HG02840 (cell line): ENCODE data around the gene OR51B4.
"Not testable (repeated sequence)": the region's sequence is repeated elsewhere in the genome, so short reads cannot be mapped to it uniquely, and the experiment has no call there.

Experiments
- ATAC-seq: cut with Tn5 transposase; IDR thresholded peaks from one replicate; pipeline ENCODE4 v1.9.1; 2021; ENCODE audit warnings: mild to moderate bottlenecking, moderate library complexity, moderate number of reproducible peaks; ENCODE audit not compliant: unreplicated experiment, low FRiP score

OR51B4 gene

DNA sequence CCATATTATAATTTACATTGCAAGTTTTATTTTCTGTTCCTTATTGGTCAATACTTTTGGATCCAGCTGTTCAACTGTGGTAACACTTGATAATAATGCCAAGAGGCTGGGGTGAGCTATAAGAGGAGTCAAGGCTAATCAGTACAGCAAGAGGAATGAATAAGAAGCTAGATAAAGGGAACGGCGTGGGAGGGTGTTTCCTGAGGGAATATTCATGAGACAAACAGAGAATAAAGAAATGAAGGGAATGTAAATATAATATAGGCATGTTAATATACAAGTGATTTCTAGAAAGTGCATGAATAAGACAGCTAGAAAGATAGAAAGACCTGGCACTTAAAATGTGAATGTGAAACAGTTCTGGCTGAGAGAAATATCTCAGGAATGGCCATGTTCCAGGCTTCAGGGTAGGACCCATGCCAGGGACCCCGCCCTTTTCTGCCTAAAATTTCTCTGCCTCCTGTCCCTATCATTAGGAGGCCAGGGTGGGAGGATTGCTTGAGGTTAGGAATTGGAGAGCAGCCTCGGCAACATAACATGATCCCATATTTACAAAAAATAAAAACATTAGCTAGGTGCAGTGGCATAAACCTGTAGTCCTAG lies 3.9 kb downstream of the OR51B4 start:
- no peak for ATAC-seq

DNA sequence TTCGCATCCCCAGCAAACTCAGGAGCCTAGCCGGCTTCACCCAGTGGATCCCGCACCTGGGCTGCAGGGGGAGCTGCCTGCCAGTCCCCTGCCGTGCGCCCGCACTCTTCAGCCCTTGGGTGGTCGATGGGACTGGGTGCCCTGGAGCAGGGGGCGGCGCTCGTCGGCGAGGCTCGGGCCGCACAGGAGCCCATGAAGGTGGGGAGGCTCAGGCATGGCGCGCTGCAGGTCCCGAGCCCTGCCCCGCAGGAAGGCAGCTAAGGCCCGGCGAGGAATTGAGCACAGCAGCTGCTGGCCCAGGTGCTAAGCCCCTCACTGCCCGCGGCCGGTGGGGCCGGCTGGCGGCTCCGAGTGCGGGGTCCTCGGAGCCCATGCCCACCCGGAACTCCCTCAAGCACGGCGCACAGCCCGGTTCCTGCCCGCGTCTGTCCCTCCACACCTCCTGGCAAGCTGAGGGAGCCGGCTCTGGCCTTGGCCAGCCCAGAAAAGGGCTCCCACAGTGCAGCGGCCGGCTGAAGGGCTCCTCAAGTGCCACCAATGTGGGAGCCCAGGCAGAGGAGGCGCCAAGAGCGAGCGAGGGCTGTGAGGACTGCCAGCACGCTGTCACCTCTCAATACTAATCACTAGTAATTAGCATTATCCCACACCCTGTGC lies 7.3 kb downstream of the OR51B4 start:
- ATAC-seq = not testable (repeated sequence)

DNA sequence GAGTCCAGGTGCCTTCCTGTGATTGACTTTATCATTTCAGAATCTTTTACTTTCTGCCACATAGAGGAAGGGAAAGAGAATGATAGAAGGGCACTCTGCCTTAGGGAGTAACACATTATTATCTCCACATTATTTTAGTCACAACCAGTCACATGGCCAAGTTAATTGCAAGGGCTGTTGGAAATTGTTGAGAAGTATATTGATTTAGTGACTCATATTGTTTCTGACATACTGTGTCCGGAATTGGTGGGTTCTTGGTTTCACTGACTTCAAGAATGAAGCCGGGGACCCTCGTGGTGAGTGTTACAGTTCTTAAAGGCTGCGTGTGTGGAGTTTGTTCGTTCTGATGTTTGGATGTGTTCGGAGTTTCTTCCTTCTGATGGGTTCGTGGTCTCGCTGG lies 8.7 kb downstream of the OR51B4 start:
- ATAC-seq = no peak

DNA sequence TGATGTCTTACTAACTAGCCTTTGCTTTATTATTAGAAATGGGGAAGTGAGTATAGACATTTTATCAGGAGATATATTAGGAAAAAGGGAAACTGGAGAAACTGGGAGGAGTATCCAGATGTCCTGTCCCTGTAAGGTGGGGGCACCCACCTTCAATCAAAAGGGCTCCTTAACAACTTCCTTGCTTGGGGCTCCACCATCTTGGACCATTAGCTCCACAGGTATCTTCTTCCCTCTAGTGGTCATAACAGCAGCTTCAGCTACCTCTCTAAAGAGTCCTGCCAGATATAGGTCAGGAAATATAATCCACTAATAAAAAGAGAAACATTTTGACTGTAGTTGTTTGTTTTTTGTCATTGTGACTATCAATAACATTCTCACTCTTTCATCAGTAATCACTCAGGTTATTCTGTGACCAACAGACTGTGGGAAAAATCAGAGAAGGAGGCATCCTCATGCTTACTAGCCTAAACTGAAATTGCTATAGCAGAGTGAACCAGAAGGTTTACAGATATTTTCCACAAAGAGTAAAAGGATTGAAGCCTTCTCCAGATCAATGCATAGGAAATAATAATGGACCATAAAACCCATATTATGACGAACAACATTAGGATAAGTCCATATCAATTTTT lies 10.4 kb downstream of the OR51B4 start:
- no peak for ATAC-seq

DNA sequence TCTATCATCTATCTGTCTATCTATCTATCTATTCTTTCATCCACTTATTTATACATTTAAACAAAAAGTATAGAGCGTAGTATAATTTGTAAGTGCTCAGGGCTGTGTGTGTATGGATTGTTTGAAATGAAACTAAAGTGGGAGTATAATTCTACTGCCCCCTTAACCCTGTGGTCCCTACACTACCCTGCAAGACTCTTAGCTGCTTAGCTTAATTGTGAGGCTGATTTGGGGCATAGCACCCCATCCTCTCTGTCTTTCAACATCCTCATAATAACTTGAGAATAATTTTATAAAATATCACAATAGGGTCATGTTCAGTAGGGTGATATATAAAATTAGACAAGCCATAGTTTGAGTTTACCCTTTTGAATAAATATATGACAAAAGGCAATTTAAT lies 11.6 kb downstream of the OR51B4 start:
- ATAC-seq = no peak

DNA sequence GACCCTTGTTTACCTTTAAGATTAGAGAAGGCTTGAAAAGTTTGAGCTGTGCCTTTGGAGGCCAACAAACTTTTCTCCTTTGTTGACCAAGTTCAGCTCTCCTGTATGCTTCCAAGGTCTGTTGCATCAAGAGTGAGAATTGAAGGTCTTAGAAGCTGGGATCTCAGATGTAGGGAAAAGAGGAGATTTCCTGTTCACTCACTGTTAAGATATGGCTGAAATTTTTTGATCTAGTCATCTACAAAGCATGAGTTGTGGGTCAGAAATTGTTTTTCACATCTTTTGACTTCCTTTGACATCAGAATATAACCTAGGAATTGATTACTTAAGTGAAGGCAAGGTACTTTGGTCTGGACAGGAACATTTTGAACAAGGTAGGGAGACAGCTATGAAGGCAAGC lies 12.1 kb downstream of the OR51B4 start:
- ATAC-seq = no peak

DNA sequence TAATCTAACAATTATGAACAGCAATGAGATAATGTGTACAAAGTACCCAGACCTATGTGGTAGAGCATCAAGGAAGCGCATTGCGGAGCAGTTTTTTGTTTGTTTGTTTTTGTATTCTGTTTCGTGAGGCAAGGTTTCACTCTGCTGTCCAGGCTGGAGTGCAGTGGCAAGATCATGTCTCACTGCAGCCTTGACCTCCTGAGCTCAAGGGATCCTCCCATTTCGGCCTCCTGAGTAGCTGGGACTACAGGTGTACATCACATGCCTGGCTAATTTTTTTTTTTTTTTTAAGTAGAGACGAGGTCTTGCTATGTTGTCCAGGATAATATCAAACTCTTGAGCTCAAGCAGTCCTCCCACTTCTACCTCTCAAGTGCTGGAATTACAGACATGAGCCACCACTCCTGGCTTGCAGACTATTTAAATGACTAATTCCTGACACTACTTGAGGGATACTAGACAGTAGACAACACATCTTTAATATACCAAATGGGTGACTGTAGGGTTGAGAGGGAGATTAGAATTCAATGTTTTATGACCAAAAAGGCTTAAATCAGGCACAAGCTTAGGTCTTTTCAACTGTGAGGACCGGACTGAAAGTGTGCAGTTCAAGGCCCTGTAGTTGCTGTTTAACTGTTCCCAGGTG lies 12.7 kb downstream of the OR51B4 start:
- ATAC-seq = no peak

DNA sequence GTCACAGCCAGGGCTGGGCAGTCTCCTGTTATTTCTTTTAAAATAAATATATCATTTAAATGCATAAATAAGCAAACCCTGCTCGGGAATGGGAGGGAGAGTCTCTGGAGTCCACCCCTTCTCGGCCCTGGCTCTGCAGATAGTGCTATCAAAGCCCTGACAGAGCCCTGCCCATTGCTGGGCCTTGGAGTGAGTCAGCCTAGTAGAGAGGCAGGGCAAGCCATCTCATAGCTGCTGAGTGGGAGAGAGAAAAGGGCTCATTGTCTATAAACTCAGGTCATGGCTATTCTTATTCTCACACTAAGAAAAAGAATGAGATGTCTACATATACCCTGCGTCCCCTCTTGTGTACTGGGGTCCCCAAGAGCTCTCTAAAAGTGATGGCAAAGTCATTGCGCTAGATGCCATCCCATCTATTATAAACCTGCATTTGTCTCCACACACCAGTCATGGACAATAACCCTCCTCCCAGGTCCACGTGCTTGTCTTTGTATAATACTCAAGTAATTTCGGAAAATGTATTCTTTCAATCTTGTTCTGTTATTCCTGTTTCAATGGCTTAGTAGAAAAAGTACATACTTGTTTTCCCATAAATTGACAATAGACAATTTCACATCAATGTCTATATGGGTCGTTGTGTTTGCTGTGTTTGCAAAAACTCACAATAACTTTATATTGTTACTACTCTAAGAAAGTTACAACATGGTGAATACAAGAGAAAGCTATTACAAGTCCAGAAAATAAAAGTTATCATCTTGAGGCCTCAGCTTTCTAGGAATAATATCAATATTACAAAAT lies 13.4 kb downstream of the OR51B4 start:
- ATAC-seq = no peak

DNA sequence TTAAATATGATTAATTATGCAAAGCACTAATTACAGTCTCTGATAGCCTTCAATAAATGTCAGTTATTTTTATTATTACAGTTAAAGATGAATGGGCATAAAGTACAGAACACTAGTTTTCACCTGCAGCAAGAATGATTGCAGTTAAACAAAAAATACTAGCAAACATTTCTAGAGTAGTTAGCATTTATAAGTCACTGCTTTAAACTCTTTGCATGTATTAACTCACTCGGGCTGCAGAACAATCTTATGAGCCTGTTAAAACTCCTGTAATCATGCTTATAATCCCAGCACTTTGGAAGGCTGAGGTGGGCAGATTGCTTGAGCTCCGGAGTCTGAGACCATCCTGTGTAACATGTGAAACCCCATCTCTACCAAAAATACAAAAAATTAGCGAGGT lies 14.8 kb downstream of the OR51B4 start:
- no peak for ATAC-seq

DNA sequence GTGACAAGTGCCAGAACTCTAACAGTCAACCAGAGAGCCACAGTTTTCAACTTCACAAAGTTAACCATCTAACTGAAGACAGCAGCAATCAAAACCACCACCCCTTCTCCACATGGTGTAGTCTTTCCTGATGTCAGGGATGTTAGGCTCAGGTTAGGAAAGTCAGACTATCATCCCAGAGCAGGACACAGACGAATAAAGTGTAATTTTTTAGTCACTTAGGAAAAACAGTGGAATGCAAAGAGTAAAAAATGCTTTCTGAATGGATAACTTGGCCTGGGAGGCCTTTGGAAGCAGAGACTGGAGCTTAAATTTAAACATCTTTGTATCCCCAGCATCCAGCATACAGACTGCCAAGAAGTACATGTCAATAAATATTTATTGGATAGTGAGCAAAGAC lies 15.4 kb downstream of the OR51B4 start:
- ATAC-seq = no peak

DNA sequence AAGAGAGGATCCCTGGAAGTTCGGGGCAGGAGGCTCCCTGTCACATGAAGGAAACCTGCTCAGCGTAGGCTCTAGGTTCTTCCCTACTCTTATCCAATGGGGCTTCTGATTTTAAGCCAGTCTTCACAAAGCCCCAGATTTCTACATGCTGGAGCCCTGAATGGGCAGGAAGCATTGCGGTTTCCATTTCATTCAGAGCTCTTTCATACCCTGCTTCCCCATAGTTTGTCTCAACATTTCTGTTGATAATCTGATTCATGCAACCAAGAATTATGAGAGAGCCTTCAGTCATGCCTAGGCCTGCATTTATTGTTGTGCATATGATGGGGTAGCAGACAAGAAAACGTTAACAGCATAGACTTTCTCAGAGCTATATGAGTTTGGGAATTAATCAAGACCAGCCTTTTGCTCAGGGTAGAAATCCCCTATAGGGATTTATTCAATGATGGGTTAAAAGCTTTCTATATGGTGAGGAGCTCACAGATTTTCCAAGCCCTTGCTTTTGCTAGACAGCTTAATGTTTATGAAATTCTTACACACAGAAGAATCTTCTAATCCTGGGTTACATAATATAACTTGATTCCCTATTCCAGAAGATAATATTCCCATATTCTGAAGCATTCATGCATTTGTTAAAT lies 15.9 kb downstream of the OR51B4 start:
- ATAC-seq = no peak

DNA sequence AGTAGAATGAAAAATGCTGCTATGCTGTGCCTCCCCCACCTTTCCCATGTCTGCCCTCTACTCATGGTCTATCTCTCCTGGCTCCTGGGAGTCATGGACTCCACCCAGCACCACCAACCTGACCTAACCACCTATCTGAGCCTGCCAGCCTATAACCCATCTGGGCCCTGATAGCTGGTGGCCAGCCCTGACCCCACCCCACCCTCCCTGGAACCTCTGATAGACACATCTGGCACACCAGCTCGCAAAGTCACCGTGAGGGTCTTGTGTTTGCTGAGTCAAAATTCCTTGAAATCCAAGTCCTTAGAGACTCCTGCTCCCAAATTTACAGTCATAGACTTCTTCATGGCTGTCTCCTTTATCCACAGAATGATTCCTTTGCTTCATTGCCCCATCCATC lies 17.1 kb downstream of the OR51B4 start:
- no peak for ATAC-seq

DNA sequence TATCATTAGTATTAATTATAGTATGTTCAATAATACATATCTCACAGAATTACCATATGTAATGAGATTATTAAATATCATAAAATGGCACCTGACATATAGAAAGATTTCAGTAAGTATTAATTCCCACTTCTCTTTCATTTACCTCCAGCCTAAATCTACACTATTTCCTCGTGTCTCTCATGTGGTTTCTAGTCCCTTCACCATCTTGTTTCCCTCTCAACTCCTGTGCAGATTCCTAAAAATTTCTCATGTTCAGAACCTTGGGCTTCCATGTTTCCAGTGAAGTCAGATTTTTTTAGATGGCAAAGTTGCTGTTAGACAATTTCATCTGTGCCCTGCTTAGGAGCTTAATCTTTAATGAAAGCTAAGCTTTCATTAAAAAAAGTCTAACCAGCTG lies 17.9 kb downstream of the OR51B4 start:
- no peak for ATAC-seq

DNA sequence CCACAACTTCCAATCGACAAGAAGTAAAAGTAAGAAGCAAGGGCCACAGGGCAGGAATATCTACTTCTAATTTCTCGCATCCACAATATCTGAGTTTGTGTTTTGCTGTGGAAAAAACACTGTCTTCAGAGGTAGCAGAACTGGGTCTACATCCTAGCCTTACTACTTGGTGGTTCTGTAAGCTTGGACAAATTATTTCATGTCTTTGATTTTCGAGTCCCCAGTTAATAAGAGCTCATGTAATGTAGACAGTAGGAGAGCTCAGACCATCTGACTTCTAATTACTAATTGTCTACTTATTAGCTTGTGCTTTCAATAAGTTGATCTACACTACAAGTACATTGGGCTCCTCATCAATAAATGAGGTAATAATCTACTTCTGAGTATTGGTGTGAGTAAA lies 18.7 kb downstream of the OR51B4 start:
- no peak for ATAC-seq

DNA sequence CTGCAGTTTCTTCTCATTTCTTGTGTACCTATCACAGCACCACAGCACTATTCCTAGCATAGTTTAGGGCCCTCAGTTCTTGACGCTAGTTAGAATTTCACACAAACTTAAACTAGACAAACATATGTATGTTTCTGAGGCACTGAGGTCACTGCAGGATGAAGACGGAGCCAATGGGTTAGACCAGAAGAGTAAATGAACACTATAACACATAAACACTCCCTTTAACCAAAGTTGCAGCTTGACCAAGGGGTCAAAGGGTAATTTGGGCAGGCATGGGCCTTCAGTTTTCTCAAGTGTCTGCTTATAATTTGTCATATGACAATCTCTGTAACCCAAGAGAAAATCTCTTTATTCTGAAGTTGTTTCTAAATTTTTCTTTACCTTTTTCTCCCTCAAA lies 19.1 kb downstream of the OR51B4 start:
- no peak for ATAC-seq

DNA sequence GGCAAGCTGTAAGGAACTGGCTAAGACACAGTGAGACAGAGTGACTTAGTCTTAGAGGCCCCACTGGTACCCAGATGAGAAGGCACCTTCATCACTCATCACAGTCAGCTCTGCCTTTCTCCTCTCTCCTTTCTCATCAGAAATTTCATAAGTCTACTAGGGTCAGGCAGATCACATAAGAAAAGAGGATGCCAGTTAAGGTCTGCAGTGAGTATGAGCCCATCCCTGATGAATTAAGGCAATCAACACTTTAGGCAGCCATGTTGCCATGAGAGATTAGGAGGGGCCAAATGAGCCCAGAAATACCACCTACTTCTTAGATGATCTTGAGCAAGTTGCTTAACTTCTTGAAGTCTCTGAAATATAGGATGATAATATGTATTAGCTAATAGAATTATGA lies 20.1 kb downstream of the OR51B4 start:
- no peak for ATAC-seq

DNA sequence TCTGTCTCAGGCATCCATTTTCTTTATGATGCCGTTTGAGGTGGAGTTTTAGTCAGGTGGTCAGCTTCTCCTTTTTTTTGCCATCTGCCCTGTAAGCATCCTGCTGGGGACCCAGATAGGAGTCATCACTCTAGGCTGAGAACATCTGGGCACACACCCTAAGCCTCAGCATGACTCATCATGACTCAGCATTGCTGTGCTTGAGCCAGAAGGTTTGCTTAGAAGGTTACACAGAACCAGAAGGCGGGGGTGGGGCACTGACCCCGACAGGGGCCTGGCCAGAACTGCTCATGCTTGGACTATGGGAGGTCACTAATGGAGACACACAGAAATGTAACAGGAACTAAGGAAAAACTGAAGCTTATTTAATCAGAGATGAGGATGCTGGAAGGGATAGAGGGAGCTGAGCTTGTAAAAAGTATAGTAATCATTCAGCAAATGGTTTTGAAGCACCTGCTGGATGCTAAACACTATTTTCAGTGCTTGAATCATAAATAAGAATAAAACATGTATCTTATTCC lies 21.1 kb downstream of the OR51B4 start:
- peak; percentile 89 for ATAC-seq

DNA sequence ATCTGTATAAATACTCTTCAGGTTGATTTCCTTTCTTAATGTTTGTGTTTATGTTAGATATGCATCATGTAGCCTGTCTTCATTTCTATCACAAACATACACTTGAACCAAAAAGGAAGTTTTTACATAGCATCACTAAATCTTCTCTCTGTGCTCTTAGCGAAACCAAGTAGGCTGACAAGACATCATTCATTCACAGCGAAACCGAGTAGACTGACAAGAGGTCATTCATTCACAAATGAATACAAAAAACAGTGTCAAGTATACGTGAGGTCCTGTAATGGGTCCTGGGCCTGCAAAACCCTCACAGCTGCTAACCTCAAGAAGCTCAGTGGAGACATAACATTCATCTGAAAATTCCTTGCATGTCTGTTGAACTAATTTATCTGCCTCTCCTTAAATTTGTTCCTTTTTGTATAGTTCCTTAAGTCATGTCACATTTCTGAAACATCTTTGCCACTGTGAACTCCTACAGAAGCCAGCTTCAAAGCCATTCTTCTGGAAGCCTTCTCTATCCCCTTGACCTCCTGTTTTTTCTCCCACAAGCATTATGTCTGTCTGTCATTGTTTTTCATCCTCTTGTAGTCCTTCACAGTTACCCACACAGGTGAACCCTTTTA lies 22.2 kb downstream of the OR51B4 start:
- ATAC-seq = no peak

DNA sequence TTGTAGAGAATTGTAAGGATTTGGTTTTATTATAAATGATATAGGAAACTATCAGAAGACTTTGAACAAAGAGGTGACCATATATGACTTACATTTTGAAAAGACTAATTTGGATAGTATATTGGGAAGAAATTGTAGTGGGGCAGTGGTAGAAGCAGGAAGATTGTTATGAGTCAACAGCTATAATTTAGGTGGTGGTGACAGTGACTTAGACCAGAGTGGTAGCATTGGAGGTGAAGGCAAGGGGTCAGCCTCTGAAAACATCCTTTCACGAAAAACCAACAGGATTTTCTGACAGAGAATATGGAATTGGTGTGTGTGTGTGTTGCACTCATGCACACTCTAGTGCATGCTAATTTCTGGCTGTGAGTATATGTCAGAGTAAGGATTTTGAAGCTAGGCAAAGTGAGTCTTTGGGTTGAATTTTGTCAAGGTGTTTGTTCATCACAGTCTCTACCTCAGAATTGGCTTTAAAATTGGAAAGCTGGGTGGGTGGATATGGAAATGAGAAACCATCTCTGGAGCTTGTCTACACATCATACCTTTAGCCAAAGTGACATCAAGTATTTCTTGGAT lies 23.9 kb downstream of the OR51B4 start:
- no peak for ATAC-seq
